ENCODE data around the gene AFF1.
"Not testable (repeated sequence)": the region's sequence is repeated elsewhere in the genome, so short reads cannot be mapped to it uniquely, and the experiment has no call there.

The AFF1 gene

GRCh38 chr4:87007528-87008446 lies 73.0 kb downstream of the AFF1 start:
- TF ChIP-seq CTCF (conservative IDR thresholded peaks at IDR 0.05; ENCODE audit: low read depth, low read length) = no peak
- peak overlapping the region; percentile 95 for H3K4me3 ChIP-seq (ENCODE audit: low read length)
- DNase-seq (ENCODE audit: low read depth) = peak; percentile 31

GRCh38 chr4:87009095-87009648 lies 74.4 kb downstream of the AFF1 start:
- peak overlapping the region; percentile 95 for H3K4me3 ChIP-seq (ENCODE audit: low read length)
- DNase-seq (ENCODE audit: low read depth) = peak; percentile 43

GRCh38 chr4:87010192-87010591 lies 75.4 kb downstream of the AFF1 start:
- H3K4me3 ChIP-seq (ENCODE audit: low read length) = no peak overlapping the region
- no peak for DNase-seq (ENCODE audit: low read depth)
- TF ChIP-seq CTCF (conservative IDR thresholded peaks at IDR 0.05; ENCODE audit: low read depth, low read length) = no peak

More at GRCh38 chr4:87009095-87009648, 74.4 kb downstream of the AFF1 start:
- TF ChIP-seq CTCF (conservative IDR thresholded peaks at IDR 0.05; ENCODE audit: low read depth, low read length) = no peak

- no peak overlapping the region for H3K4me3 ChIP-seq (ENCODE audit: low read length)
- no peak for TF ChIP-seq CTCF (conservative IDR thresholded peaks at IDR 0.05; ENCODE audit: low read depth, low read length)
- DNase-seq (ENCODE audit: low read depth) = peak; percentile 83
Observed at GRCh38 chr4:87011340-87012034, 76.7 kb downstream of the AFF1 start.

- TF ChIP-seq CTCF (conservative IDR thresholded peaks at IDR 0.05; ENCODE audit: low read depth, low read length) = no peak
- H3K4me3 ChIP-seq (ENCODE audit: low read length) = no peak overlapping the region
- DNase-seq (ENCODE audit: low read depth) = no peak
Observed at GRCh38 chr4:87012265-87012953, 77.6 kb downstream of the AFF1 start.

- not testable (repeated sequence) for H3K4me3 ChIP-seq (ENCODE audit: low read length); DNase-seq (ENCODE audit: low read depth)
Observed at GRCh38 chr4:87012954-87013308, 78.1 kb downstream of the AFF1 start.

- no peak for TF ChIP-seq CTCF (conservative IDR thresholded peaks at IDR 0.05; ENCODE audit: low read depth, low read length)
- no peak overlapping the region for H3K4me3 ChIP-seq (ENCODE audit: low read length)
- DNase-seq (ENCODE audit: low read depth) = no peak
Observed at GRCh38 chr4:87014284-87014782, 79.5 kb downstream of the AFF1 start.
